PC-3 (cell line): ENCODE results near the gene ACBD6.

Experiments
- CTCF ChIP-seq: fragments of 300-600 bp; sonication (generic); conservative IDR thresholded peaks from 2 replicates; pipeline ENCODE4 v1.5.1; 2017; ENCODE audit warnings: antibody characterized with exemption, low read depth, mild to moderate bottlenecking, low read length
- EZH2 ChIP-seq: fragments of 300-600 bp; sonication (generic); IDR thresholded peaks from one replicate; pipeline ENCODE4 v1.6.1; 2017; ENCODE audit warnings: antibody characterized with exemption, mild to moderate bottlenecking, low read length; ENCODE audit not compliant: unreplicated experiment
- EZH2phosphoT487 ChIP-seq: fragments of 300-600 bp; sonication (generic); IDR thresholded peaks from 2 replicates; pipeline ENCODE4 v1.6.1; 2018; ENCODE audit warnings: mild to moderate bottlenecking, antibody characterized with exemption, low read length, borderline replicate concordance

GRCh38 chr1:180278194-180278515 lies 224.2 kb downstream of the ACBD6 start:
- TF ChIP-seq EZH2 (no peak), CTCF (no peak), EZH2phosphoT487 (no peak)
